Stimulated activated CD4-positive, alpha-beta T cell treated with anti-CD3 and anti-CD28 coated beads, Interleukin-15, amount 100 ng/mL, for 1 hour (primary cell): Measurements from ENCODE around the gene PIR.

Source experiments
- DNase-seq, 2 donors: peaks; one replicate each; pipeline ENCODE4 v3.0.0-alpha.2; 2020; ENCODE audit warnings: low read depth in 1 of 2, low spot score in 1 of 2

Gene PIR

GRCh38 chrX:15418707-15419181 lies 74.4 kb downstream of the PIR start:
- no peak for DNase-seq

- no peak for DNase-seq
These were observed 75.0 kb downstream of the PIR start for GRCh38 chrX:15418041-15418706.

GRCh38 chrX:15416133-15416993 lies 76.8 kb downstream of the PIR start:
- DNase-seq = no peak

- no peak for DNase-seq
These were observed 80.0 kb downstream of the PIR start for GRCh38 chrX:15413101-15413500.

- no peak for DNase-seq
These were observed 82.2 kb downstream of the PIR start for GRCh38 chrX:15410947-15411346.

- no peak for DNase-seq
These were observed 82.7 kb downstream of the PIR start for GRCh38 chrX:15410430-15410829.

- no peak for DNase-seq
These were observed 87.3 kb downstream of the PIR start for GRCh38 chrX:15405846-15406245.

- no peak for DNase-seq
These were observed 88.6 kb downstream of the PIR start for GRCh38 chrX:15404401-15405096.

- no peak for DNase-seq
These were observed 91.8 kb downstream of the PIR start for GRCh38 chrX:15401378-15401777.

- no peak for DNase-seq
These were observed 93.2 kb downstream of the PIR start for GRCh38 chrX:15399962-15400391.

GRCh38 chrX:15398874-15399273 lies 94.3 kb downstream of the PIR start:
- no peak for DNase-seq

GRCh38 chrX:15395789-15396188 lies 97.3 kb downstream of the PIR start:
- no peak for DNase-seq

- no peak for DNase-seq
These were observed 101.3 kb downstream of the PIR start for GRCh38 chrX:15391850-15392249.

- no peak for DNase-seq
These were observed 108.8 kb downstream of the PIR start, which contains the start of gene VEGFD for GRCh38 chrX:15384304-15384703. Gene VEGFD, minus strand, starts transcription at chrX:15384413. Its CDS starts 467 bp downstream, at chrX:15383946.

GRCh38 chrX:15382813-15383212 lies 110.3 kb downstream of the PIR start:
- DNase-seq = no peak

GRCh38 chrX:15376956-15377355 lies 116.2 kb downstream of the PIR start:
- DNase-seq = no peak

GRCh38 chrX:15373976-15374375 lies 119.2 kb downstream of the PIR start:
- no peak for DNase-seq

GRCh38 chrX:15366506-15367352 lies 126.4 kb downstream of the PIR start:
- DNase-seq = no peak

GRCh38 chrX:15359701-15360100 lies 133.4 kb downstream of the PIR start:
- no peak for DNase-seq

GRCh38 chrX:15358533-15358932 lies 134.6 kb downstream of the PIR start:
- no peak for DNase-seq

- no peak for DNase-seq
These were observed 136.7 kb downstream of the PIR start for GRCh38 chrX:15356444-15356843.
